B cell (primary cell): ENCODE measurements around the gene CDT1. TPM values are rescaled to one million over a fixed set of nuclear protein-coding genes. Genes with fewer than 3 reads are reported as not detected.

Experiments used
- ATAC-seq: fragments of 200-7000 bp; cut with Tn5 transposase; one replicate; pipeline ENCODE4 v1.10.0; 2021; ENCODE audit warnings: low read depth, mild to moderate bottlenecking, moderate number of reproducible peaks, moderate library complexity
- CTCF ChIA-PET: fragments of 350-600 bp; sonication (Branson Sonifier 250); formaldehyde crosslinking; loops from one replicate; lab custom pipeline; 2021; ENCODE audit warnings: antibody characterized with exemption, inconsistent platforms; lab: Charles Lee
- POLR2A ChIA-PET: fragments of 350-600 bp; sonication (Branson Sonifier 250); formaldehyde crosslinking; loops from one replicate; lab custom pipeline; 2021; ENCODE audit warnings: antibody characterized with exemption; lab: Charles Lee
- DNase-seq: peaks from one replicate; pipeline ENCODE4 v3.0.0; 2013
- H2AFZ ChIP-seq: 2 replicates; pipeline ENCODE4 v1.6.1; 2012; ENCODE audit warnings: mild to moderate bottlenecking, low read depth, low read length; ENCODE audit not compliant: insufficient read depth, poor library complexity, severe bottlenecking
- H3K27ac ChIP-seq, 2 donors: 1 replicate in 1 of 2; 2 replicates in 1 of 2; pipeline ENCODE4 v1.5.1; 2012 to 2013; ENCODE audit warnings: low read length in 2 of 2, mild to moderate bottlenecking in 2 of 2, moderate library complexity in 1 of 2
- H3K27me3 ChIP-seq, 4 experiments: fragments of 200-600 bp in 1 of 4; sonication (generic) in 1 of 4; replicated peaks in 1 of 4; 1 replicate in 2 of 4; 2 replicates in 2 of 4; pipeline versions ENCODE4 v1.6.1 to v1.7.0; 2013 to 2016; ENCODE audit warnings: low read length in 3 of 4, mild to moderate bottlenecking in 2 of 4, mixed read lengths in 1 of 4, moderate library complexity in 1 of 4; ENCODE audit not compliant: insufficient read depth in 4 of 4, control insufficient read depth in 3 of 4; ENCODE audit errors: control extremely low read depth in 1 of 4
- H3K36me3 ChIP-seq, 2 experiments: replicated peaks in 1 of 2; 1 replicate in 1 of 2; 2 replicates in 1 of 2; pipeline versions ENCODE4 v1.6.1 to v1.7.1; 2013; ENCODE audit warnings: low read length in 1 of 2; ENCODE audit not compliant: insufficient read depth in 2 of 2, control insufficient read depth in 1 of 2; ENCODE audit errors: control extremely low read depth in 1 of 2, extremely low read depth in 1 of 2
- H3K4me1 ChIP-seq, 2 donors: fragments of 200-600 bp in 1 of 2; sonication (generic) in 1 of 2; 1 replicate in 1 of 2; 2 replicates in 1 of 2; pipeline versions ENCODE4 v1.5.1 to v1.6.1; 2013 to 2017; ENCODE audit warnings: low read length in 2 of 2; ENCODE audit not compliant: control insufficient read depth in 2 of 2, insufficient read depth in 2 of 2
- H3K4me2 ChIP-seq: replicated peaks from 2 replicates; pipeline ENCODE3; 2012; ENCODE audit warnings: mild to moderate bottlenecking, low read depth, low read length; ENCODE audit not compliant: poor library complexity, severe bottlenecking
- H3K4me3 ChIP-seq, 5 experiments: fragments of 200-600 bp in 1 of 5; sonication (generic) in 1 of 5; 1 replicate in 3 of 5; 2 replicates in 2 of 5; pipeline versions ENCODE4 v1.5.1 to v1.7.0; 2011 to 2016; ENCODE audit warnings: low read length in 4 of 5, mild to moderate bottlenecking in 4 of 5, low read depth in 2 of 5, control low read depth in 1 of 5, moderate library complexity in 1 of 5; ENCODE audit not compliant: insufficient read depth in 1 of 5; ENCODE audit errors: control extremely low read depth in 1 of 5, extremely low read depth in 1 of 5
- H3K79me2 ChIP-seq: fragments of 200-600 bp; sonication (generic); one replicate; pipeline ENCODE4 v1.6.0; 2016; ENCODE audit warnings: low read length; ENCODE audit not compliant: control insufficient read depth, insufficient read depth
- H3K9ac ChIP-seq: fragments of 200-600 bp; sonication (generic); 2 replicates; pipeline ENCODE4 v1.6.1; 2017; ENCODE audit warnings: mild to moderate bottlenecking, low read length, moderate library complexity
- H3K9me3 ChIP-seq, 3 donors: one replicate each; pipeline versions ENCODE4 v1.6.1 to v1.7.1; 2013; ENCODE audit warnings: low read length in 2 of 3; ENCODE audit not compliant: control insufficient read depth in 2 of 3, insufficient read depth in 1 of 3; ENCODE audit errors: control extremely low read depth in 1 of 3
- H4K20me1 ChIP-seq: 2 replicates; pipeline ENCODE4 v1.6.0; 2012; ENCODE audit warnings: mild to moderate bottlenecking, low read length; ENCODE audit not compliant: insufficient read depth, control insufficient read depth, poor library complexity, severe bottlenecking
- H3K27ac Mint-ChIP-seq: one replicate; pipeline ENCODE4 v1.8.0; 2021; ENCODE audit warnings: mixed read lengths
- H3K27me3 Mint-ChIP-seq: one replicate; pipeline ENCODE4 v1.8.0; 2021; ENCODE audit warnings: mixed read lengths
- H3K4me1 Mint-ChIP-seq: one replicate; pipeline ENCODE4 v1.8.0; 2021; ENCODE audit warnings: mixed read lengths
- H3K4me3 Mint-ChIP-seq: one replicate; pipeline ENCODE4 v1.8.0; 2021; ENCODE audit warnings: mixed read lengths
- H3K9me3 Mint-ChIP-seq: one replicate; pipeline ENCODE4 v1.8.0; 2022; ENCODE audit warnings: mixed read lengths; ENCODE audit not compliant: insufficient read depth
- EZH2 ChIP-seq: IDR thresholded peaks from 2 replicates; pipeline ENCODE4 v1.6.1; 2012; ENCODE audit warnings: borderline replicate concordance, low read depth, mild to moderate bottlenecking, moderate library complexity, low read length; ENCODE audit not compliant: insufficient read depth, poor library complexity, severe bottlenecking
- WGBS: methylation state at CpG from one replicate; pipeline ENCODE4 v1.1.5; 2013; ENCODE audit warnings: missing lambda C conversion rate; ENCODE audit not compliant: insufficient coverage; 5-methylcytosine and 5-hydroxymethylcytosine counted together
- intact Hi-C: fragments of 100-400 bp; cut with micrococcal nuclease; formaldehyde crosslinking; loops from one replicate; pipeline ENCODE4 v1.10.0; 2022
- polyA plus RNA-seq: library from polyadenylated mRNA; depleted of rRNA; stranded (reverse); fragments of >200 nt; gene quantifications from 2 replicates; pipeline ENCODE4 v1.2.3, GENCODE V29; 2012
- total RNA-seq, 2 donors: library from RNA; stranded (reverse); fragments of 120-200 nt in 1 of 2; gene quantifications; 1 replicate in 1 of 2; 2 replicates in 1 of 2; pipeline versions ENCODE4 v1.2.3 to v1.2.4, GENCODE V29; 2013 to 2022
- TF ChIP-seq, protein P1 (sequence below): fragments of 200-600 bp; IDR thresholded peaks from one replicate; pipeline ENCODE4 v1.8.0; 2022; ENCODE audit warnings: antibody characterized with exemption, mild to moderate bottlenecking

Gene CDT1
- total and polyA plus RNA-seq, 2 donors (not counting 1 experiment from before 2014, with no cell fraction given) = 0.27 to 0.36 TPM

DNA sequence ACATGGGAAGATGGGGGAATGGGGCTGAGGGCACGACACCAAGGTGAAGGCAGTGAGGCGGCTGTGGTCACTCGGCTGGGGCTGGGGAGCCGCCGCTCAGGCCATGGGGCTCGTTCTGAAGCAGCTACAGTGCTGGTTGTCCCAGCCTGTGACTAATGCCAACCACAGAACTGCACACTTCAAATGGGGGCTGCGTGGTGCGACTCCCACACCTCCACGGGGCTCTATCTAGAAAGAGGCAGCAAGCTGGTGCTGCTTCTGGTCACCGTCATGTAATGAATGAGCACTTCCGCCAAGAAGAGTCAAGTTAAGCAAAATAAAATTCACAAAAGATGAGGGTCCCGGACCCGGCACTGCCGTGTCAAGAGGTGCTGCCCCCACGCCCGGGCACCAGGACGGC lies 33.2 kb downstream of the CDT1 start:
- no peak overlapping the region for H3K4me3 ChIP-seq
- peaks cover 2% of the 10 kb centered on the region for H3K4me1 Mint-ChIP-seq
- CTCF ChIA-PET = no interaction called here
- WGBS = 94% methylated on average over 17 of the region's 17 CpGs
- no peaks in the 10 kb centered on the region for H3K9me3 ChIP-seq
- H3K27me3 ChIP-seq = no peaks in the 10 kb centered on the region
- H2AFZ ChIP-seq = no peak overlapping the region
- no peak overlapping the region for H3K4me3 Mint-ChIP-seq
- intact Hi-C loops = no loop called here
- no peak overlapping the region for H3K4me2 ChIP-seq
- H3K9ac ChIP-seq = no peak overlapping the region
- DNase-seq = no peak
- no peak for ATAC-seq
- no peaks in the 10 kb centered on the region for H3K27me3 Mint-ChIP-seq
- no peak overlapping the region for H3K27ac ChIP-seq
- no peak overlapping the region for H3K27ac Mint-ChIP-seq
- H3K9me3 Mint-ChIP-seq = no peaks in the 10 kb centered on the region
- peaks cover 0 to 11% of the 10 kb centered on the region in 2 experiments for H3K36me3 ChIP-seq
- POLR2A ChIA-PET = interaction anchor here (0.6 kb wide), 1 partner anchor 14 kb away, joined by 3 read pairs; no protein-coding TSS in a partner anchor
- peaks cover 6% of the 10 kb centered on the region for H4K20me1 ChIP-seq
- TF ChIP-seq, protein P1, sequence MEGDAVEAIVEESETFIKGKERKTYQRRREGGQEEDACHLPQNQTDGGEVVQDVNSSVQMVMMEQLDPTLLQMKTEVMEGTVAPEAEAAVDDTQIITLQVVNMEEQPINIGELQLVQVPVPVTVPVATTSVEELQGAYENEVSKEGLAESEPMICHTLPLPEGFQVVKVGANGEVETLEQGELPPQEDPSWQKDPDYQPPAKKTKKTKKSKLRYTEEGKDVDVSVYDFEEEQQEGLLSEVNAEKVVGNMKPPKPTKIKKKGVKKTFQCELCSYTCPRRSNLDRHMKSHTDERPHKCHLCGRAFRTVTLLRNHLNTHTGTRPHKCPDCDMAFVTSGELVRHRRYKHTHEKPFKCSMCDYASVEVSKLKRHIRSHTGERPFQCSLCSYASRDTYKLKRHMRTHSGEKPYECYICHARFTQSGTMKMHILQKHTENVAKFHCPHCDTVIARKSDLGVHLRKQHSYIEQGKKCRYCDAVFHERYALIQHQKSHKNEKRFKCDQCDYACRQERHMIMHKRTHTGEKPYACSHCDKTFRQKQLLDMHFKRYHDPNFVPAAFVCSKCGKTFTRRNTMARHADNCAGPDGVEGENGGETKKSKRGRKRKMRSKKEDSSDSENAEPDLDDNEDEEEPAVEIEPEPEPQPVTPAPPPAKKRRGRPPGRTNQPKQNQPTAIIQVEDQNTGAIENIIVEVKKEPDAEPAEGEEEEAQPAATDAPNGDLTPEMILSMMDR = no peak
- no peak for TF ChIP-seq EZH2
- peaks cover 2% of the 10 kb centered on the region for H3K79me2 ChIP-seq
- no peaks in the 10 kb centered on the region for H3K4me1 ChIP-seq

DNA sequence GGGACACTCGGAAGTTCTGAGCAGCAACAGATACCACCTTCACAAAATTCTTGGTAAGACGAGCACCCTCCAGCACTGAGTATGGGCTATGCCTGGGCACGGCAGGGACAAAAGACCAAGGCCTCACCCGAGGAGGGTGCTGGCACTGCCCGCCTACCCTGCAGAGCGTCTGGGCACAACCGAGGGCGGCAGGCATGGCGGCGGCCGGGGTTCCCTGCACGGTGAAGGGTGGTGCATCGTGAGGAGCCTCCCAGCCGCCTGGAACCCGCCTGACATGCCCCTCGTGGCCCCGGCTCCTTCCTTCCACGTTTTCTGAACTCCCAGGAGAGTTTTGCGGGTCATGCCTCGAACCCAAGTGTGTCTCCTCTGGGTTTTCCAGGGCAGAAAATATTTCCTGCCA lies 34.2 kb downstream of the CDT1 start:
- H3K27me3 ChIP-seq = no peaks in the 10 kb centered on the region
- no peak for ATAC-seq
- ChIA-PET CTCF (no interaction called here), POLR2A (no interaction called here)
- H2AFZ ChIP-seq = no peak overlapping the region
- no peak overlapping the region for H3K4me2 ChIP-seq
- H3K9ac ChIP-seq = no peak overlapping the region
- H3K27ac ChIP-seq = no peak overlapping the region
- TF ChIP-seq EZH2 = no peak
- TF ChIP-seq, protein P1 = no peak
- peaks cover 6% of the 10 kb centered on the region for H3K79me2 ChIP-seq
- Mint-ChIP-seq H3K4me3 (no peak overlapping the region), H3K27me3 (no peaks in the 10 kb centered on the region), H3K9me3 (no peaks in the 10 kb centered on the region), H3K4me1 (peaks cover 2% of the 10 kb centered on the region), H3K27ac (no peak overlapping the region)
- H3K36me3 ChIP-seq = peaks cover 0 to 14% of the 10 kb centered on the region in 2 experiments
- H3K9me3 ChIP-seq = no peaks in the 10 kb centered on the region
- no peak overlapping the region for H3K4me3 ChIP-seq
- 87% methylated on average over 20 of the region's 20 CpGs for WGBS
- H3K4me1 ChIP-seq = no peaks in the 10 kb centered on the region
- peaks cover 7% of the 10 kb centered on the region for H4K20me1 ChIP-seq
- DNase-seq = no peak
- intact Hi-C loops = no loop called here
